Ishikawa (cell line): Measurements from ENCODE around the gene ADAM10.

Experiments
- CEBPB ChIP-seq: IDR thresholded peaks from 2 replicates; pipeline ENCODE4 v1.6.1; 2012
- CREB1 ChIP-seq: IDR thresholded peaks from 2 replicates; pipeline ENCODE4 v1.6.1; 2012; ENCODE audit warnings: low read depth
- EGR1 ChIP-seq: IDR thresholded peaks from 2 replicates; pipeline ENCODE4 v1.6.1; 2012
- EP300 ChIP-seq: IDR thresholded peaks from 2 replicates; pipeline ENCODE4 v1.6.1; 2012; ENCODE audit warnings: borderline replicate concordance
- FOXM1 ChIP-seq: IDR thresholded peaks from 2 replicates; pipeline ENCODE4 v1.6.1; 2012; ENCODE audit warnings: low read depth, borderline replicate concordance
- NFIC ChIP-seq: IDR thresholded peaks from 2 replicates; pipeline ENCODE4 v1.6.1; 2012
- RAD21 ChIP-seq: IDR thresholded peaks from 2 replicates; pipeline ENCODE4 v1.6.1; 2012; ENCODE audit warnings: low read depth
- TAF1 ChIP-seq: IDR thresholded peaks from 2 replicates; pipeline ENCODE4 v1.6.1; 2012; ENCODE audit warnings: low read depth, mild to moderate bottlenecking
- TCF12 ChIP-seq: IDR thresholded peaks from 2 replicates; pipeline ENCODE4 v1.6.1; 2012; ENCODE audit warnings: low read depth
- TEAD4 ChIP-seq: IDR thresholded peaks from 2 replicates; pipeline ENCODE4 v1.6.1; 2012
- YY1 ChIP-seq: IDR thresholded peaks from 2 replicates; pipeline ENCODE4 v1.6.1; 2012; ENCODE audit warnings: low read depth
- ZBTB7A ChIP-seq: IDR thresholded peaks from 2 replicates; pipeline ENCODE4 v1.6.1; 2012; ENCODE audit warnings: low read depth
- TF ChIP-seq, protein P1 (sequence below): IDR thresholded peaks from 2 replicates; pipeline ENCODE4 v1.6.1; 2012; ENCODE audit warnings: low read depth, mild to moderate bottlenecking
- TF ChIP-seq, protein P2 (sequence below): IDR thresholded peaks from 2 replicates; pipeline ENCODE4 v1.6.1; 2012
- TF ChIP-seq, protein P3 (sequence below): IDR thresholded peaks from 2 replicates; pipeline ENCODE4 v1.6.1; 2012

The ADAM10 gene

DNA sequence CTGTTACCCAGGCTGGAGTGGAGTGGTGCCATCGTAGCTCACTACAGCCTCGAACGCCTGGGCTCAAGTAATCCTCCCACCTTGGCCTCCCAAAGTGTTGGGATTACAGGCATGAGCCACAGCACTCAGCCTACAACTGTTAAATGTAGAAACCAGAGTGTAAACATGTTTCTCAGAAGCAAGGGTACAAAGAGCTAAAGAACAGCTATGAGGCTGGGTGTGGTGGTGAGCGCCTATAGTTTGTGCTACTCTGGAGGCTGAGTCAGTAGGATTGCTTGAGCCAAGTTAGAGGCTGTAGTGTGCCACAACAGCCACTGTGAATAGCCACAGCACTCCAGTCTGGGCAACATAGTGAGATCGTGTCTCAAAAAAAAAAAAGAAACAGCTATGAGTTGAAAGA, 16.8 kb upstream of the ADAM10 start:
- TF ChIP-seq, protein P1, sequence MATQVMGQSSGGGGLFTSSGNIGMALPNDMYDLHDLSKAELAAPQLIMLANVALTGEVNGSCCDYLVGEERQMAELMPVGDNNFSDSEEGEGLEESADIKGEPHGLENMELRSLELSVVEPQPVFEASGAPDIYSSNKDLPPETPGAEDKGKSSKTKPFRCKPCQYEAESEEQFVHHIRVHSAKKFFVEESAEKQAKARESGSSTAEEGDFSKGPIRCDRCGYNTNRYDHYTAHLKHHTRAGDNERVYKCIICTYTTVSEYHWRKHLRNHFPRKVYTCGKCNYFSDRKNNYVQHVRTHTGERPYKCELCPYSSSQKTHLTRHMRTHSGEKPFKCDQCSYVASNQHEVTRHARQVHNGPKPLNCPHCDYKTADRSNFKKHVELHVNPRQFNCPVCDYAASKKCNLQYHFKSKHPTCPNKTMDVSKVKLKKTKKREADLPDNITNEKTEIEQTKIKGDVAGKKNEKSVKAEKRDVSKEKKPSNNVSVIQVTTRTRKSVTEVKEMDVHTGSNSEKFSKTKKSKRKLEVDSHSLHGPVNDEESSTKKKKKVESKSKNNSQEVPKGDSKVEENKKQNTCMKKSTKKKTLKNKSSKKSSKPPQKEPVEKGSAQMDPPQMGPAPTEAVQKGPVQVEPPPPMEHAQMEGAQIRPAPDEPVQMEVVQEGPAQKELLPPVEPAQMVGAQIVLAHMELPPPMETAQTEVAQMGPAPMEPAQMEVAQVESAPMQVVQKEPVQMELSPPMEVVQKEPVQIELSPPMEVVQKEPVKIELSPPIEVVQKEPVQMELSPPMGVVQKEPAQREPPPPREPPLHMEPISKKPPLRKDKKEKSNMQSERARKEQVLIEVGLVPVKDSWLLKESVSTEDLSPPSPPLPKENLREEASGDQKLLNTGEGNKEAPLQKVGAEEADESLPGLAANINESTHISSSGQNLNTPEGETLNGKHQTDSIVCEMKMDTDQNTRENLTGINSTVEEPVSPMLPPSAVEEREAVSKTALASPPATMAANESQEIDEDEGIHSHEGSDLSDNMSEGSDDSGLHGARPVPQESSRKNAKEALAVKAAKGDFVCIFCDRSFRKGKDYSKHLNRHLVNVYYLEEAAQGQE, result no peak
- TF ChIP-seq ZBTB7A (no peak), NFIC (no peak), RAD21 (no peak), CEBPB (no peak), EP300 (no peak), TEAD4 (no peak), EGR1 (no peak), CREB1 (no peak), TAF1 (no peak), YY1 (no peak), FOXM1 (no peak), TCF12 (no peak)
- TF ChIP-seq, protein P2, sequence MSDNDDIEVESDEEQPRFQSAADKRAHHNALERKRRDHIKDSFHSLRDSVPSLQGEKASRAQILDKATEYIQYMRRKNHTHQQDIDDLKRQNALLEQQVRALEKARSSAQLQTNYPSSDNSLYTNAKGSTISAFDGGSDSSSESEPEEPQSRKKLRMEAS, result no peak
- TF ChIP-seq, protein P3, sequence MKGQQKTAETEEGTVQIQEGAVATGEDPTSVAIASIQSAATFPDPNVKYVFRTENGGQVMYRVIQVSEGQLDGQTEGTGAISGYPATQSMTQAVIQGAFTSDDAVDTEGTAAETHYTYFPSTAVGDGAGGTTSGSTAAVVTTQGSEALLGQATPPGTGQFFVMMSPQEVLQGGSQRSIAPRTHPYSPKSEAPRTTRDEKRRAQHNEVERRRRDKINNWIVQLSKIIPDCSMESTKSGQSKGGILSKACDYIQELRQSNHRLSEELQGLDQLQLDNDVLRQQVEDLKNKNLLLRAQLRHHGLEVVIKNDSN, result no peak

DNA sequence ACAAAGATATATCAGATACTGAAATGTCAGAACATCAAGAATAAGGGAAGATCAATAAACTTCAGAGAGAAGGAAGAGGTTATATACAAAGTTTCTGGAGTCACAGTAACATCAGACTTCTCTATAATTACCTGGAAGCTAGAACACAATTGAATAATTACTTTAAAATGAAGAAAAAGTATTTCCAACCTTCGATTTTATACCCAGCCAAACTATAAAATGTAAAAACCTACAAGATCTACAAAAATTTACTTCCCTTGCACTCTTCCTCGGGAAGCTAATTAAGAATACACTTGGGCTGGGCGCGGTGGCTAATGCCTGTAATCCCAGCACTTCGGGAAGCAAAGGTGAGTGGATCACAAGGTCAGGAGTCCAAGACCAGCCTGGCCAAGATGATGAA, 15.0 kb upstream of the ADAM10 start:
- TF ChIP-seq CEBPB (no peak), EP300 (no peak), EGR1 (no peak), TAF1 (no peak), TCF12 (no peak)

DNA sequence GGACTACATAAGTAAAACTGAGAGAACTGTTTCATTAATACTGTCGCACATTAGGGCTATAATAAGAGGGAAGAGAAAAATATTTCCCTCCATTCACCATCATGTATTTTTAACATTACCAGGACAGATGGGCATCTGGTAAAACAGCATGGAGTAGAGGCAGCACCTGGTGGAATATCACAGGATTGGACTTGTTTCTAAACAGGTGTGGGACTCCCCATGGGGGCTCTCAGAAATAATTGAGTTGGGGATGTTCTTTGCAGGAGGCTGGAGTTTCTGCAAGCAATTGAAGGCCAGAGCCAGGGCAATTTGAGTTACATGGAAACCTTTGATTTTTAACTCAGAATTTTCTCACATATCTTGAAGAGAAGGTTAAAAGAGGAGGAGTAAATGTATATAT, 13.2 kb upstream of the ADAM10 start:
- TF ChIP-seq ZBTB7A (no peak), FOXM1 (no peak), EP300 (no peak), CREB1 (no peak), TCF12 (no peak), CEBPB (no peak), EGR1 (no peak), TAF1 (no peak), RAD21 (no peak), NFIC (no peak), YY1 (no peak), TEAD4 (no peak)
- TF ChIP-seq, protein P2, result no peak
- TF ChIP-seq, protein P1, result no peak
- TF ChIP-seq, protein P3, result no peak

DNA sequence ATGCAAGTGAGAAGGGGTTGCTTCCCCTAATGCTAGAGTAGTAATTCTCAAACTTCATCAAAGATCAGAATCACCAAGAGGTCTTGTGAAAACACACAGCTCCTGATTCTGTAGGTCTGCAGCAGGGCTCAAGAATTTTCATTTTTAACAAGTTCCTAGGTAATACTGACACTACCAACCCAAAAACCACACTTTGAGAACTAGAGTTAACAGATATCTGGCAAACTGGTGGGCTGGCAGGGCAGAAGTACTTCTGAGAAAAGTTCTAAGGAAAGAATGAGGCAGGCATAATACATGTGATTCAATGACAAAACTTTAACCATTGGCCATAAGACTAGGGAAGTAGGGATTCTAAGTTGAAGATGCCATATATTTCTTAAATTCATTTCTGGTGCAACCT, 12.8 kb upstream of the ADAM10 start:
- no peak for TF ChIP-seq FOXM1

DNA sequence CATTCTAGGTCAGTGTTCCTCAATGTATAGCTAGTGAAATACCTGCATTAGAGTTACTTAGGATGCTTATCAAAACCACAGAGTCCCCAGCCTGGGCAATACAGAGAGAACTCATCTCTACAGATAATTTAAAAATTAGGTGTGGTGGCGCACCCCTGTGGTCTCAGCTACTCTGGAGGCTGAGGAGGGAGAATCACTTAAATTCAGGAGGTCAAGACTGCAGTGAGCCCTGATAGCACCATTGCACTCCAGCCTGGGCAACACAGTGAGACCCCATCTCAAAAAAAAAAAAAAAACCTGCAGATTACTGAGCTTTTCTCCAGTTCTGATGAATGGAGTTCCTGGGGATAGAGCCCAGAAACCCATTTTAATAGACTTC, 11.5 kb upstream of the ADAM10 start:
- TF ChIP-seq RAD21, result 0 out of 2 replicates have a peak, but pooled peaks have one; percentile 1
- TF ChIP-seq EP300, result no peak
- TF ChIP-seq TEAD4, result no peak
- TF ChIP-seq EGR1, result no peak

DNA sequence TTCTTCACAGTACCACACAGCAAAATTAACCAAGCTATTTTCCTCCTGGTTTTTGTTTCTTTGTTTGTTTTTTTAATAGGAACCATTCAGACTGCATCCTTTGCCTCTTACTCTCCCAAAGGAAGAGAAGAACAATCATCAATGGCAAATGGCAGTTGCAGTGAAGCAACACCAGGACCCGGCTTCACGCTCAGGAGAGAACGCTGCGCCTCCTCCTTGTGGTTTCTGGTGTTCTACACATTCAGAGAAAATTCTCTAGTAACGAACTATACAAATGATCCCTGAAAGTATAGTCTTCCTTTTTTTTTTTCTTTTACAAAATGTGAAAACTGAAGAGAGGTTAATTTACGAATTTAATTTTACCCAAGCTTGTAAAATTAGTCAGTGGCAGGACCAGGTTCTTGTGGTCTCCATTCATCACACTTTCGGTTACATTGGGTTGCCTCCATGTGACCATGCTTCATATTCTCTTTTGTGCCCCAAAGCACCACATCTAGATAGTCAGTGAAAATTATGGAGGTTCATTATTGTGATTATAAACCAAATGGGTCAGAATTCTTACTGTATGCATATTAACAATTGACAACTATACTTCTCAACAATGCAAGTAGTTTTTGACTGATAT, 11.0 kb upstream of the ADAM10 start:
- TF ChIP-seq RAD21, result no peak
- TF ChIP-seq ZBTB7A, result no peak
- TF ChIP-seq, protein P3, result no peak
- TF ChIP-seq EGR1, result no peak
- no peak for TF ChIP-seq FOXM1
- no peak for TF ChIP-seq TCF12
- TF ChIP-seq TEAD4, result no peak
- TF ChIP-seq, protein P2, result no peak
- no peak for TF ChIP-seq NFIC
